HL-60 (cell line): ENCODE results near the gene BCL2L1.
"Not testable (repeated sequence)": the region's sequence is repeated elsewhere in the genome, so short reads cannot be mapped to it uniquely, and the experiment has no call there.

ENCODE experiments used
- GABPA ChIP-seq: IDR thresholded peaks from 2 replicates; pipeline ENCODE4 v1.6.1; 2012; ENCODE audit warnings: low read depth
- POLR2AphosphoS5 ChIP-seq: IDR thresholded peaks from 2 replicates; pipeline ENCODE4 v1.6.1; 2012; ENCODE audit warnings: low read depth
- REST ChIP-seq: IDR thresholded peaks from 2 replicates; pipeline ENCODE4 v1.6.1; 2012; ENCODE audit warnings: low read depth; ENCODE audit not compliant: insufficient replicate concordance
- TF ChIP-seq, protein P1 (sequence below): IDR thresholded peaks from one replicate; pipeline ENCODE4 v1.5.1; 2011; ENCODE audit warnings: low read length, control low read depth, inconsistent platforms; ENCODE audit not compliant: insufficient read depth

GRCh38 chr20:31628057-31628456 lies 94.6 kb downstream of the BCL2L1 start:
- TF ChIP-seq, protein P1, sequence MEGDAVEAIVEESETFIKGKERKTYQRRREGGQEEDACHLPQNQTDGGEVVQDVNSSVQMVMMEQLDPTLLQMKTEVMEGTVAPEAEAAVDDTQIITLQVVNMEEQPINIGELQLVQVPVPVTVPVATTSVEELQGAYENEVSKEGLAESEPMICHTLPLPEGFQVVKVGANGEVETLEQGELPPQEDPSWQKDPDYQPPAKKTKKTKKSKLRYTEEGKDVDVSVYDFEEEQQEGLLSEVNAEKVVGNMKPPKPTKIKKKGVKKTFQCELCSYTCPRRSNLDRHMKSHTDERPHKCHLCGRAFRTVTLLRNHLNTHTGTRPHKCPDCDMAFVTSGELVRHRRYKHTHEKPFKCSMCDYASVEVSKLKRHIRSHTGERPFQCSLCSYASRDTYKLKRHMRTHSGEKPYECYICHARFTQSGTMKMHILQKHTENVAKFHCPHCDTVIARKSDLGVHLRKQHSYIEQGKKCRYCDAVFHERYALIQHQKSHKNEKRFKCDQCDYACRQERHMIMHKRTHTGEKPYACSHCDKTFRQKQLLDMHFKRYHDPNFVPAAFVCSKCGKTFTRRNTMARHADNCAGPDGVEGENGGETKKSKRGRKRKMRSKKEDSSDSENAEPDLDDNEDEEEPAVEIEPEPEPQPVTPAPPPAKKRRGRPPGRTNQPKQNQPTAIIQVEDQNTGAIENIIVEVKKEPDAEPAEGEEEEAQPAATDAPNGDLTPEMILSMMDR, result not testable (repeated sequence)
- not testable (repeated sequence) for TF ChIP-seq GABPA, POLR2AphosphoS5, REST
